ENCODE data around the gene MAML2. TPM values are rescaled to one million over a fixed set of nuclear protein-coding genes. Genes with fewer than 3 reads are reported as not detected.

MAML2 gene
- total RNA-seq, 1 experiment from 2014 or later, result 2.7 TPM

- H3K27ac Mint-ChIP-seq, result no peak overlapping the region
- no peak overlapping the region for H4K5ac ChIP-seq (ENCODE audit: insufficient read length, low read depth, low read length)
- no peak overlapping the region for H4K91ac ChIP-seq (ENCODE audit: insufficient read length, low read depth, low read length)
- H3K56ac ChIP-seq (ENCODE audit: insufficient read length, low read depth, low read length), result no peak overlapping the region
- H2BK15ac ChIP-seq (ENCODE audit: low read depth, low read length), result no peak overlapping the region
- H2BK120ac ChIP-seq (ENCODE audit: low read depth, low read length, poor library complexity, severe bottlenecking), result no peak overlapping the region
- no peaks in the 10 kb centered on the region for H3K79me1 ChIP-seq (ENCODE audit: insufficient read depth, low read depth, low read length, poor library complexity, severe bottlenecking)
- H3K4me2 ChIP-seq (ENCODE audit: insufficient read depth, insufficient read length, low read length), result no peak overlapping the region
- peaks cover 24 to 44% of the 10 kb centered on the region in 2 experiments for H3K4me1 Mint-ChIP-seq
- no peak overlapping the region for H3K4me3 Mint-ChIP-seq
- no peak overlapping the region for H3K9ac ChIP-seq (ENCODE audit: extremely low read depth, insufficient read length, low read length)
- no peaks in the 10 kb centered on the region for H3K23me2 ChIP-seq (ENCODE audit: insufficient read length, low read depth, low read length, poor library complexity, severe bottlenecking)
- H2BK5ac ChIP-seq (ENCODE audit: insufficient read length, low read length), result no peak overlapping the region
- no peak overlapping the region for H2AFZ ChIP-seq (ENCODE audit: low read length)
- H3K27me3 ChIP-seq (ENCODE audit: insufficient read depth, low read length), result no peaks in the 10 kb centered on the region
- H3K4me1 ChIP-seq (ENCODE audit: insufficient read depth, low read length), result peaks cover 10% of the 10 kb centered on the region; the same call in 1 of the 2 replicates
- no peak overlapping the region for H2BK20ac ChIP-seq (ENCODE audit: low read depth, low read length, poor library complexity, severe bottlenecking)
- no CpG with 5 or more reads among the region's 12 CpGs for WGBS (ENCODE audit: extremely low coverage, insufficient read length, low lambda C conversion rate)
- no peak overlapping the region for H2BK12ac ChIP-seq (ENCODE audit: insufficient read length, low read depth, low read length)
- no peaks in the 10 kb centered on the region for H3K36me3 Mint-ChIP-seq (ENCODE audit: insufficient read depth in 1 of 3, low read depth in 3 of 3)
- H4K8ac ChIP-seq (replicated peaks; ENCODE audit: insufficient read length, low read depth, low read length), result no peak overlapping the region
- no peak for DNase-seq
- H3K4ac ChIP-seq (ENCODE audit: low read depth, low read length), result no peak overlapping the region
- H3K23ac ChIP-seq (ENCODE audit: insufficient read length, low read depth, low read length), result no peak overlapping the region
- no peaks in the 10 kb centered on the region for H3K79me2 ChIP-seq (ENCODE audit: insufficient read depth, low read length)
- H3K9me3 Mint-ChIP-seq, result no peaks in the 10 kb centered on the region
- no peak overlapping the region for H2AK5ac ChIP-seq (ENCODE audit: insufficient read length, low read length)
- TF ChIP-seq, protein P1, sequence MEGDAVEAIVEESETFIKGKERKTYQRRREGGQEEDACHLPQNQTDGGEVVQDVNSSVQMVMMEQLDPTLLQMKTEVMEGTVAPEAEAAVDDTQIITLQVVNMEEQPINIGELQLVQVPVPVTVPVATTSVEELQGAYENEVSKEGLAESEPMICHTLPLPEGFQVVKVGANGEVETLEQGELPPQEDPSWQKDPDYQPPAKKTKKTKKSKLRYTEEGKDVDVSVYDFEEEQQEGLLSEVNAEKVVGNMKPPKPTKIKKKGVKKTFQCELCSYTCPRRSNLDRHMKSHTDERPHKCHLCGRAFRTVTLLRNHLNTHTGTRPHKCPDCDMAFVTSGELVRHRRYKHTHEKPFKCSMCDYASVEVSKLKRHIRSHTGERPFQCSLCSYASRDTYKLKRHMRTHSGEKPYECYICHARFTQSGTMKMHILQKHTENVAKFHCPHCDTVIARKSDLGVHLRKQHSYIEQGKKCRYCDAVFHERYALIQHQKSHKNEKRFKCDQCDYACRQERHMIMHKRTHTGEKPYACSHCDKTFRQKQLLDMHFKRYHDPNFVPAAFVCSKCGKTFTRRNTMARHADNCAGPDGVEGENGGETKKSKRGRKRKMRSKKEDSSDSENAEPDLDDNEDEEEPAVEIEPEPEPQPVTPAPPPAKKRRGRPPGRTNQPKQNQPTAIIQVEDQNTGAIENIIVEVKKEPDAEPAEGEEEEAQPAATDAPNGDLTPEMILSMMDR (conservative IDR thresholded peaks at IDR 0.05), result no peak
- H4K20me1 ChIP-seq (ENCODE audit: control insufficient read depth, insufficient read depth, insufficient read length), result no peaks in the 10 kb centered on the region
- no peak overlapping the region for H3K14ac ChIP-seq (ENCODE audit: insufficient read depth, low read length)
- no peaks in the 10 kb centered on the region for H3K27me3 Mint-ChIP-seq (ENCODE audit: low read depth)
- no peak overlapping the region for H3T11ph ChIP-seq (ENCODE audit: low read length)
- H3K27ac ChIP-seq (ENCODE audit: insufficient read length, low read depth, low read length), result no peak overlapping the region
- H3K9me3 ChIP-seq (ENCODE audit: control insufficient read depth, low read depth, low read length), result no peaks in the 10 kb centered on the region
- H3K18ac ChIP-seq (ENCODE audit: insufficient read length, low read depth, low read length), result no peak overlapping the region
Measured at GRCh38 chr11:96178049-96178886, 164.7 kb downstream of the MAML2 start.
